Endodermal cell (in vitro differentiated cells): Measurements from ENCODE around the gene NUCB2. TPM values are rescaled to one million over a fixed set of nuclear protein-coding genes. Genes with fewer than 3 reads are reported as not detected.

ENCODE experiments used
- DNase-seq: peaks from one replicate; pipeline ENCODE4 v3.0.0-alpha.2; 2017
- H3K27ac ChIP-seq: 2 replicates; pipeline ENCODE4 v1.5.1; 2013; ENCODE audit warnings: mild to moderate bottlenecking, low read depth, low read length, moderate library complexity
- H3K27me3 ChIP-seq: 2 replicates; pipeline ENCODE4 v1.6.1; 2013; ENCODE audit warnings: mild to moderate bottlenecking, low read length, moderate library complexity; ENCODE audit not compliant: insufficient read depth, control insufficient read depth, poor library complexity, severe bottlenecking
- H3K36me3 ChIP-seq: 2 replicates; pipeline ENCODE4 v1.7.0; 2013; ENCODE audit warnings: mild to moderate bottlenecking, low read length, moderate library complexity; ENCODE audit not compliant: control insufficient read depth, insufficient read depth
- H3K4me1 ChIP-seq: one replicate; pipeline ENCODE4 v1.7.0; 2013; ENCODE audit warnings: low read length; ENCODE audit not compliant: control insufficient read depth, insufficient read depth
- H3K4me3 ChIP-seq: 2 replicates; pipeline ENCODE4 v1.5.1; 2013; ENCODE audit warnings: mild to moderate bottlenecking, low read length, moderate library complexity
- H3K9ac ChIP-seq: 2 replicates; pipeline ENCODE4 v1.6.1; 2013; ENCODE audit warnings: mild to moderate bottlenecking, low read length, moderate library complexity; ENCODE audit not compliant: poor library complexity, severe bottlenecking; ENCODE audit errors: extremely low read depth
- H3K9me3 ChIP-seq: 2 replicates; pipeline ENCODE4 v1.6.1; 2013; ENCODE audit warnings: mild to moderate bottlenecking, low read length, moderate library complexity; ENCODE audit not compliant: control insufficient read depth
- H3K27ac Mint-ChIP-seq: 2 replicates; pipeline ENCODE4 v1.8.0; 2020; ENCODE audit warnings: mixed read lengths
- H3K27me3 Mint-ChIP-seq: 2 replicates; pipeline ENCODE4 v1.8.0; 2021; ENCODE audit warnings: mild to moderate bottlenecking, mixed read lengths; ENCODE audit not compliant: insufficient read depth
- H3K36me3 Mint-ChIP-seq: 2 replicates; pipeline ENCODE4 v1.8.0; 2020; ENCODE audit warnings: low read depth, mixed read lengths
- H3K4me1 Mint-ChIP-seq: 2 replicates; pipeline ENCODE4 v1.8.0; 2020; ENCODE audit warnings: mixed read lengths
- H3K4me3 Mint-ChIP-seq: 2 replicates; pipeline ENCODE4 v1.8.0; 2020; ENCODE audit warnings: mild to moderate bottlenecking, moderate library complexity, mixed read lengths
- H3K9me3 Mint-ChIP-seq: 2 replicates; pipeline ENCODE4 v1.8.0; 2020; ENCODE audit warnings: mild to moderate bottlenecking, mixed read lengths
- CTCF ChIP-seq: fragments of 200-600 bp; sonication (generic); conservative IDR thresholded peaks from 2 replicates; pipeline ENCODE4 v1.5.0; 2021; ENCODE audit warnings: antibody characterized with exemption, mild to moderate bottlenecking
- WGBS, 2 experiments: methylation state at CpG; one replicate each; pipeline versions ENCODE4 v1.1.5 to v1.1.7; 2013; ENCODE audit warnings: missing lambda C conversion rate in 2 of 2, mixed read lengths in 1 of 2; ENCODE audit not compliant: insufficient coverage in 1 of 2, insufficient read length in 1 of 2; 5-methylcytosine and 5-hydroxymethylcytosine counted together
- total RNA-seq, 2 donors: library from RNA; stranded (reverse); fragmentation: NEBNext Ultra II Directional in 1 of 2; extraction: Animal tissue kit (Norgen Biotek cat#: 25700) in 1 of 2; gene quantifications; 2 replicates in 1 of 2; 3 replicates in 1 of 2; pipeline ENCODE4 v1.2.1, GENCODE V29; 2021

The NUCB2 gene
- total RNA-seq, 2 donors from 2014 or later, result 52.4 to 64.6 TPM

DNA sequence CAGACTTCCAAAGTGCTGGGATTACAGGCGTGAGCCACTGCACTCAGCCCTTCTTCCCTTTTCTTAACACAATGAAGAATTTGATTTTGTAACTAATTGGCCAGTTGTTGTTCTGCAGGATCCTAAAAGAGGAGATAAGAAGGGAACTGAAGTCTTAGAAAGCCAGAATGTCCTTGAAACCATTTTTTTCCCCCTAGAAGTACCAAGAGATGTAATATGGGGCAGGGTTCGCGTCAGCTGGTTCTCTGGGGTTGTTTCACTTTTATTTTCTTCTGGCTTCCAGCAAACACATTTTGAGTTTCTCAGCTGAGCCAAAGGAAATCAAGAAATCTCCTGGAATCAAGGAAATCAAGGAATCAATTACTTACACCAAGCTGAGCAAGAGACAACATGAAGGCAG is 7.6 kb upstream of the NUCB2 start:
- no peak overlapping the region for H3K27ac ChIP-seq
- DNase-seq, result no peak
- 93 to 100% methylated on average over 2 to 3 of the region's 3 CpGs for WGBS, 2 experiments
- Mint-ChIP-seq H3K9me3 (no peaks in the 10 kb centered on the region), H3K4me1 (no peaks in the 10 kb centered on the region), H3K27me3 (peaks cover 3% of the 10 kb centered on the region), H3K36me3 (no peaks in the 10 kb centered on the region), H3K4me3 (no peak overlapping the region), H3K27ac (no peak overlapping the region)
- no peak overlapping the region for H3K4me3 ChIP-seq
- no peak overlapping the region for H3K9ac ChIP-seq
- no peak for TF ChIP-seq CTCF
- no peaks in the 10 kb centered on the region for H3K4me1 ChIP-seq
- no peaks in the 10 kb centered on the region for H3K9me3 ChIP-seq
- H3K27me3 ChIP-seq, result no peaks in the 10 kb centered on the region
- H3K36me3 ChIP-seq, result no peaks in the 10 kb centered on the region

DNA sequence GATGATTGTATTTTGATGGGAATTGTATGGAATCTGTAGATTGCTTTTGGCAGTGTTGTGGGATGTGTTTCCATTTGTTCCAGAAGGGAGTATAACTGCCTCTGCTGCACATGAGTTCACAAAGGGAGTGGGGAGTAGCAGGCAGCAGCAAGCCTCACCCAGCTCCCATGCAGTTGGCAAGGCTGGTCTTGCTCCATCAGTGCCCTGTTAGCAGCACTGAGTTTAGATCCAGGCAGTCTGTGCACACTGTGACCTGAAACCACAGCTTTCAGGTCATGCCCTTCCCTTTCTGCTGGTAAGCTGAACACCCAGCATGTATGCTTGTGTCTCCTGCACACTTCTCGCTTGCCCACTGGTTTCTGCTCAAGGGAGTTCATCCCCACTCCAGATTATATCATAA is 3.7 kb upstream of the NUCB2 start:
- H3K9me3 ChIP-seq, result no peaks in the 10 kb centered on the region
- no peaks in the 10 kb centered on the region for H3K36me3 Mint-ChIP-seq
- H3K9me3 Mint-ChIP-seq, result no peaks in the 10 kb centered on the region
- TF ChIP-seq CTCF, result no peak
- H3K27ac ChIP-seq, result no peak overlapping the region
- H3K4me1 Mint-ChIP-seq, result peaks cover 5% of the 10 kb centered on the region
- 89 to 94% methylated on average over 1 of the region's 1 CpG for WGBS, 2 experiments
- H3K27me3 ChIP-seq, result no peaks in the 10 kb centered on the region
- H3K36me3 ChIP-seq, result no peaks in the 10 kb centered on the region
- H3K27me3 Mint-ChIP-seq, result peaks cover 14% of the 10 kb centered on the region
- H3K4me3 ChIP-seq, result no peak overlapping the region
- no peaks in the 10 kb centered on the region for H3K4me1 ChIP-seq
- H3K4me3 Mint-ChIP-seq, result no peak overlapping the region
- H3K9ac ChIP-seq, result no peak overlapping the region
- H3K27ac Mint-ChIP-seq, result no peak overlapping the region
- DNase-seq, result no peak

DNA sequence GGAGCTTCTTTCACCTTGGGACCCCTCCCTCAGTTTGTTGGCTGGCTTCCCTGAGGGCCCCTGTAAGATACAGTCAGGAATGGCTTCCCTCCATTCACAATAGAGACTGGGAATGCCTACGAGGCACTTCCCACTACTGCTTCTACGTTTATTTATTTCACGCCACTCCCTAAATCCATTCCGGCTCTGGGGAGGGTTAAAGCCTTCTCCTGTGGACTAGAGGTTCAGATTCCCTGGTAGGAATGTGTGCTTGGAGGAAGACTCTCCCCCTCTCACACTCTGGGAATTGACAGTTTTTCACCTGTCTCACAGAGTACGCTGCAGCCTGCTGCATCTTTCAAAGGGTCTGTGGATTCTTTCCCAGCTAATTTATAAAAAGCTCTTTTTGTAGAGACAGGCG is 3.3 kb upstream of the NUCB2 start:
- no peaks in the 10 kb centered on the region for H3K9me3 ChIP-seq
- 86 to 89% methylated on average over 2 to 5 of the region's 6 CpGs for WGBS, 2 experiments
- no peaks in the 10 kb centered on the region for H3K9me3 Mint-ChIP-seq

More for the DNA sequence above, 3.3 kb upstream of the NUCB2 start:
- no peaks in the 10 kb centered on the region for H3K27me3 ChIP-seq
- DNase-seq, result no peak
- H3K9ac ChIP-seq, result no peak overlapping the region
- no peak overlapping the region for H3K4me3 ChIP-seq
- no peak for TF ChIP-seq CTCF
- Mint-ChIP-seq H3K27ac (no peak overlapping the region), H3K4me1 (peaks cover 5% of the 10 kb centered on the region), H3K4me3 (no peak overlapping the region), H3K36me3 (no peaks in the 10 kb centered on the region), H3K27me3 (peaks cover 14% of the 10 kb centered on the region)
- no peaks in the 10 kb centered on the region for H3K4me1 ChIP-seq
- H3K36me3 ChIP-seq, result no peaks in the 10 kb centered on the region
- H3K27ac ChIP-seq, result no peak overlapping the region
